Aorta (tissue), 5 donors: ENCODE measurements around the gene KAT5. TPM values are rescaled to one million over a fixed set of nuclear protein-coding genes. Genes with fewer than 3 reads are reported as not detected.
"Not testable (repeated sequence)": the region's sequence is repeated elsewhere in the genome, so short reads cannot be mapped to it uniquely, and the experiment has no call there.

Experiments used
- ATAC-seq: fragments of 200-7000 bp; cut with Tn5 transposase; one replicate; pipeline ENCODE4 v1.9.1; 2022; ENCODE audit warnings: moderate library complexity; ENCODE audit not compliant: low FRiP score
- DNase-seq, 2 donors: peaks; one replicate each; pipeline ENCODE4 v3.0.0-alpha.2; 2020
- H3K27ac ChIP-seq, 2 donors: one replicate each; pipeline ENCODE4 v1.5.1; 2013; ENCODE audit warnings: low read length in 2 of 2, mild to moderate bottlenecking in 2 of 2, moderate library complexity in 2 of 2, control low read depth in 1 of 2, inconsistent platforms in 1 of 2, low read depth in 1 of 2
- H3K27me3 ChIP-seq, 2 donors: one replicate each; pipeline ENCODE4 v1.6.1; 2013; ENCODE audit warnings: control low read depth in 1 of 2, low read length in 1 of 2, mild to moderate bottlenecking in 1 of 2, moderate library complexity in 1 of 2; ENCODE audit not compliant: insufficient read depth in 2 of 2, control insufficient read depth in 1 of 2
- H3K36me3 ChIP-seq, 2 donors: one replicate each; pipeline ENCODE4 v1.6.1; 2013; ENCODE audit warnings: control low read depth in 1 of 2, low read length in 1 of 2, mild to moderate bottlenecking in 1 of 2; ENCODE audit not compliant: insufficient read depth in 2 of 2, control insufficient read depth in 1 of 2
- H3K4me1 ChIP-seq, 2 donors: one replicate each; pipeline ENCODE4 v1.6.1; 2013; ENCODE audit warnings: low read length in 2 of 2, control low read depth in 1 of 2, mild to moderate bottlenecking in 1 of 2, moderate library complexity in 1 of 2; ENCODE audit not compliant: insufficient read depth in 2 of 2, control insufficient read depth in 1 of 2
- H3K4me3 ChIP-seq, 2 donors: one replicate each; pipeline ENCODE4 v1.5.1; 2013; ENCODE audit warnings: low read length in 2 of 2, control low read depth in 1 of 2, mild to moderate bottlenecking in 1 of 2
- H3K9me3 ChIP-seq: one replicate; pipeline ENCODE4 v1.6.1; 2013; ENCODE audit warnings: mild to moderate bottlenecking, low read length; ENCODE audit not compliant: control insufficient read depth
- WGBS, 2 donors: extraction: QIAGEN DNeasy Blood & Tissue Kit; methylation state at CpG; one replicate each; pipeline ENCODE4 v1.1.7; 2013; 5-methylcytosine and 5-hydroxymethylcytosine counted together
- intact Hi-C, 2 donors: fragments of 100-400 bp; cut with DNase I; formaldehyde crosslinking; loops; one replicate each; pipeline versions ENCODE4 v1.14.2 to v1.15.0; 2022
- polyA plus RNA-seq, 2 donors: library from polyadenylated mRNA; stranded (reverse); fragments of 200-250 nt; gene quantifications; one replicate each; pipeline ENCODE4 v1.2.3, GENCODE V29; 2013
- total RNA-seq, 2 donors: library from RNA; stranded (reverse); fragmentation: NEBNext Ultra II Directional; extraction: Animal tissue kit (Norgen Biotek cat#: 25700); gene quantifications; one replicate each; pipeline ENCODE4 v1.2.1, GENCODE V29; 2021
- donor health status: healthy with polysubstance abuse.
- donor health status: Bipolar disorder and iron deficiency.
- donor health status: DM: no; HTN: no; CAD: no.
- donor health status: DM: no; HTN: no; CAD: no.
- donor health status: DM: yes; HTN: yes; CAD: no.

KAT5 gene
- total and polyA plus RNA-seq, 4 donors: 29.2 to 120 (median 62.1) TPM

- 87 to 90% methylated on average over 5 of the region's 5 CpGs for WGBS, 2 donors
- H3K27me3 ChIP-seq, H3K4me1 ChIP-seq, H3K27ac ChIP-seq, H3K36me3 ChIP-seq, DNase-seq, ATAC-seq, H3K4me3 ChIP-seq, H3K9me3 ChIP-seq: not testable (repeated sequence)
- intact Hi-C loops: loop anchor here in 1 of 2 donors (5.0 kb wide), 1 partner anchor 56 kb away; the partner anchor contains the start of gene KAT5
These were observed 55.8 kb downstream of the KAT5 start for GRCh38 chr11:65767806-65768205.

Other genes with a start within 250 kb of the KAT5 start
- gene MALAT1, start 213.2 kb upstream of the KAT5 start, total RNA-seq: over 10,000 TPM; 16,103 to 18,225 TPM
- gene MALAT1, start 213.2 kb upstream of the KAT5 start, polyA plus RNA-seq: 100 to 1,000 TPM; 228 to 370 TPM
- 10 to 100 TPM; 74.0 to 74.4 TPM for gene SCYL1, start 187.2 kb upstream of the KAT5 start, total RNA-seq
- 10 to 100 TPM; 31.3 to 98.9 TPM for gene SCYL1, start 187.2 kb upstream of the KAT5 start, polyA plus RNA-seq
- gene LTBP3, start 153.9 kb upstream of the KAT5 start, total RNA-seq: 100 to 1,000 TPM; 280 to 473 TPM
- 100 to 1,000 TPM in 1 of 2 donors, 10 to 100 TPM in 1; 40.1 to 467 TPM for gene LTBP3, start 153.9 kb upstream of the KAT5 start, polyA plus RNA-seq
- 10 to 100 TPM; 21.7 to 29.3 TPM for gene ZNRD2, start 141.8 kb upstream of the KAT5 start, total RNA-seq
- 10 to 100 TPM; 37.1 to 42.5 TPM for gene ZNRD2, start 141.8 kb upstream of the KAT5 start, polyA plus RNA-seq
- gene FAM89B, start 139.7 kb upstream of the KAT5 start, total RNA-seq: 10 to 100 TPM; 49.5 to 64.3 TPM
- 10 to 100 TPM; 67.5 to 83.4 TPM for gene FAM89B, start 139.7 kb upstream of the KAT5 start, polyA plus RNA-seq
- 100 to 1,000 TPM; 235 to 266 TPM for gene EHBP1L1, start 136.2 kb upstream of the KAT5 start, total RNA-seq
- 100 to 1,000 TPM in 1 of 2 donors, 10 to 100 TPM in 1; 53.2 to 316 TPM for gene EHBP1L1, start 136.2 kb upstream of the KAT5 start, polyA plus RNA-seq
- 1 to 10 TPM in 1 of 2 donors, under 1 TPM in 1; 0.93 to 1.3 TPM for gene KCNK7, start 116.5 kb upstream of the KAT5 start, total RNA-seq
- 1 to 10 TPM in 1 of 2 donors, not detected in 1; 7.3 TPM for gene KCNK7, start 116.5 kb upstream of the KAT5 start, polyA plus RNA-seq
- gene MAP3K11, start 98.0 kb upstream of the KAT5 start, total RNA-seq: 10 to 100 TPM; 51.3 to 87.9 TPM
- 10 to 100 TPM; 34.2 to 78.8 TPM for gene MAP3K11, start 98.0 kb upstream of the KAT5 start, polyA plus RNA-seq
- gene PCNX3, start 96.5 kb upstream of the KAT5 start, total RNA-seq: 10 to 100 TPM; 24.8 to 28.8 TPM
- gene PCNX3, start 96.5 kb upstream of the KAT5 start, polyA plus RNA-seq: 10 to 100 TPM in 1 of 2 donors, 1 to 10 TPM in 1; 3.9 to 50.0 TPM
- 10 to 100 TPM; 67.0 to 75.1 TPM for gene SIPA1, start 74.2 kb upstream of the KAT5 start, total RNA-seq
- 100 to 1,000 TPM in 1 of 2 donors, 10 to 100 TPM in 1; 25.2 to 147 TPM for gene SIPA1, start 74.2 kb upstream of the KAT5 start, polyA plus RNA-seq
- gene RELA, start 49.3 kb upstream of the KAT5 start, total RNA-seq: 100 to 1,000 TPM in 1 of 2 donors, 10 to 100 TPM in 1; 98.2 to 108 TPM
- 10 to 100 TPM; 28.8 to 73.8 TPM for gene RELA, start 49.3 kb upstream of the KAT5 start, polyA plus RNA-seq
- gene RNASEH2C, start 8.5 kb downstream of the KAT5 start, total RNA-seq: 10 to 100 TPM; 53.5 to 57.6 TPM
- gene RNASEH2C, start 8.5 kb downstream of the KAT5 start, polyA plus RNA-seq: 100 to 1,000 TPM in 1 of 2 donors, 10 to 100 TPM in 1; 80.1 to 113 TPM
- gene AP5B1, start 68.7 kb downstream of the KAT5 start, total RNA-seq: 10 to 100 TPM; 15.7 to 16.7 TPM
- 10 to 100 TPM in 1 of 2 donors, 1 to 10 TPM in 1; 3.3 to 10.8 TPM for gene AP5B1, start 68.7 kb downstream of the KAT5 start, polyA plus RNA-seq
- not detected for gene OVOL1, start 74.8 kb downstream of the KAT5 start, total RNA-seq
- 1 to 10 TPM in 1 of 2 donors, under 1 TPM in 1; 0.28 to 3.9 TPM for gene OVOL1, start 74.8 kb downstream of the KAT5 start, polyA plus RNA-seq
- gene SNX32, start 121.7 kb downstream of the KAT5 start, total RNA-seq: 1 to 10 TPM in 1 of 2 donors, under 1 TPM in 1; 0.39 to 2.4 TPM
- 1 to 10 TPM in 1 of 2 donors, not detected in 1; 1.2 TPM for gene SNX32, start 121.7 kb downstream of the KAT5 start, polyA plus RNA-seq
- gene CFL1, start 145.9 kb downstream of the KAT5 start, total RNA-seq: 100 to 1,000 TPM; 563 to 812 TPM
- gene CFL1, start 145.9 kb downstream of the KAT5 start, polyA plus RNA-seq: 100 to 1,000 TPM; 571 to 688 TPM
- gene MUS81, start 148.2 kb downstream of the KAT5 start, total RNA-seq: 10 to 100 TPM; 60.7 to 63.1 TPM
- gene MUS81, start 148.2 kb downstream of the KAT5 start, polyA plus RNA-seq: 100 to 1,000 TPM in 1 of 2 donors, 10 to 100 TPM in 1; 40.7 to 102 TPM
- gene EFEMP2, start 160.5 kb downstream of the KAT5 start, total RNA-seq: 100 to 1,000 TPM; 139 to 185 TPM
- 100 to 1,000 TPM; 136 to 224 TPM for gene EFEMP2, start 160.5 kb downstream of the KAT5 start, polyA plus RNA-seq
- 1 to 10 TPM; 1.8 to 3.9 TPM for gene CTSW, start 167.6 kb downstream of the KAT5 start, total RNA-seq
- gene CTSW, start 167.6 kb downstream of the KAT5 start, polyA plus RNA-seq: 1 to 10 TPM; 1.8 to 2.9 TPM
- gene FIBP, start 176.2 kb downstream of the KAT5 start, total RNA-seq: 10 to 100 TPM; 40.2 to 47.7 TPM
- 10 to 100 TPM; 57.2 to 73.1 TPM for gene FIBP, start 176.2 kb downstream of the KAT5 start, polyA plus RNA-seq
- gene CCDC85B, start 178.4 kb downstream of the KAT5 start, total RNA-seq: 10 to 100 TPM; 30.1 to 46.9 TPM
- 10 to 100 TPM; 23.9 to 72.8 TPM for gene CCDC85B, start 178.4 kb downstream of the KAT5 start, polyA plus RNA-seq
- 10 to 100 TPM in 1 of 2 donors, 1 to 10 TPM in 1; 7.2 to 31.9 TPM for gene FOSL1, start 188.1 kb downstream of the KAT5 start, total RNA-seq
- 1 to 10 TPM; 1.6 to 6.4 TPM for gene FOSL1, start 188.1 kb downstream of the KAT5 start, polyA plus RNA-seq
- 10 to 100 TPM; 45.6 to 47.3 TPM for gene C11orf68, start 206.8 kb downstream of the KAT5 start, total RNA-seq
- gene C11orf68, start 206.8 kb downstream of the KAT5 start, polyA plus RNA-seq: 10 to 100 TPM; 34.9 to 55.3 TPM
- gene DRAP1, start 207.2 kb downstream of the KAT5 start, total RNA-seq: 10 to 100 TPM; 65.9 to 86.4 TPM
- gene DRAP1, start 207.2 kb downstream of the KAT5 start, polyA plus RNA-seq: 100 to 1,000 TPM in 1 of 2 donors, 10 to 100 TPM in 1; 88.8 to 122 TPM
- gene TSGA10IP, start 233.2 kb downstream of the KAT5 start, total RNA-seq: not detected
- gene TSGA10IP, start 233.2 kb downstream of the KAT5 start, polyA plus RNA-seq: not detected
- 10 to 100 TPM; 50.9 to 52.3 TPM for gene SART1, start 249.5 kb downstream of the KAT5 start, total RNA-seq
- gene SART1, start 249.5 kb downstream of the KAT5 start, polyA plus RNA-seq: 100 to 1,000 TPM in 1 of 2 donors, 10 to 100 TPM in 1; 27.9 to 129 TPM